DMS79 (cell line): ENCODE measurements around the gene CCDC60.
A peak's percentile ranks its signal among the peaks of the same experiment; 100 is the strongest.

ENCODE experiments used
- DNase-seq: peaks from one replicate; lab custom pipeline; 2025; lab: John Stamatoyannopoulos, UW

The CCDC60 gene

DNA sequence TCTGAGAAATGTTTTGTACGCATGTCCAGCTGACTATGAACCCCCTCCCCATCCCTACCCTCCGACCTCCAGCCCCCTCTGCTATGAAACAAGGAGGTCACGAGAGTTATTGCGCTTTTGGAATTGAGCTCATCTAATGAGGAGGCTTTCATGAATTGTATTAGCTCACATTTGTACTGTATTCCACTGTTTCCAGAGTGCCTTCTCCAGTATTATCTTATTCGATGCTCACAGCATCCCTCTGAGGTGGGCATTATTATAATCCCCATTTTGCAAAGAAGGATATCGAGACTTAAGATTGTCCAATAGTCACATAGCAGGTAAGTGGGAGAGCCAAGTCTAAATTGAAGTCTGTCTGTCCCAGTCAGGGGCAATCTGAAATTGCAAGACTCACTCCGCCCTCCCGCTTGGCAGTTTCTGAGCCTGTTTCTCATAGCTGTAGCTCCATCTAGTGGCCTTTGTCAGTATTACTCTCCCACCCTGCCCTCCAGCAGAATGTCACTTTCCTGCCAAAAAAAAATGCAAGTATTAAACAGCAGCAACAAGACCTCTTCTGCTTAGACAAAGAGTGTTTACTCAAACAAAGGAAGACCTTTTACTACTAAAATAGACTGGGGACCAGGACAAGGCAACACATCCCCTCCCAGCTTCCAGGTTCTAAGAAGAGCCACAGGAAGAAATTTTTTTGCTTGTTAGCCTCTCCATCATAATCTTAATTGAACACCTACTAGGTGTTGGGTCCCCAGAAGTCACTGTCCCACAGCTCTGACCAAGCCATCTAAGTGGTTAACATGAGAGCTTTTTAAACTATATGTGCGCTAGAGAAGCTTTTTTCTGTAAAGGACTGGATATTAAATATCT, 210.5 kb downstream of the CCDC60 start:
- peak; percentile 8 for DNase-seq

DNA sequence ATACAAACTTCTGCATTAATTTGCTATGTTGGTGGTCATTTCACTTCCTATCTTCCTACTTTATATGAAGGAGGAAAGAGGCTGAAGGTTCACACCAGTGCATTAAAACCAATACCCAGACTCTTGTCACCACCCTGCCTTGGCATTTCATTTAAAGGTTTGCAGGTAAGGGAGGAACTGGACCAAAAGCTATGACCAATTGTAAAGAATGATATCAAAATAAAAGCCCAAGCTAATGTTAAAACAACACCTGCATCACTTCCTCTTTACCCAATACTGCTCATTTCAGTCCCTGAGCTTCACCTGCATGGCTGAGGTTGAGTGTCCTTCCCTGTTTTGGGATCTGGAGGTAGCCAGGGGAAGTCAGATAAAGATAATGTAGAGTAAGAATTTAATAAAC, 211.8 kb downstream of the CCDC60 start:
- DNase-seq = no peak

- DNase-seq = no peak
These were observed 212.5 kb downstream of the CCDC60 start for GRCh38 chr12:119547001-119547400.

GRCh38 chr12:119556854-119557253, 222.3 kb downstream of the CCDC60 start:
- DNase-seq = no peak

DNA sequence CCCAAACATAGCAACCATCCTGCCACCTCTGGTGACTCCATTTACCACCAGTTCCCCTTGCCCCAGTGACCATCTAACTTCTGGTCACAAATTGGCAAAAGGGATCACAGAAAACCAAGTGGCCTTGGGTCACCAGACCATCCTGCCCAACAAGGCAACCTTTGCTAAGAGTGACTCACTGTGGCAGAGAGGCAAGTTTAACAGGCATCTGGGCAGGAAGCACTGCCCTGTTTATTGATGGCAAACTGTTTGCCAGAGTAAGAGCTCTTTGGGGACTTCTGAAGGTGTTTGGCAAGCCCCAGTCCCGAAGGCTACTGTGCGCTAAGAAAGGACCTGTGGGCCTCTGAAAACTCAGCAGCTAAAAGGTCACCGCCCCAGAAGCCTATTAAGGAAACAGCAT, 230.9 kb downstream of the CCDC60 start:
- DNase-seq = no peak

- no peak for DNase-seq
These were observed 236.2 kb downstream of the CCDC60 start for GRCh38 chr12:119570771-119571170.

- no peak for DNase-seq
These were observed 238.6 kb downstream of the CCDC60 start for GRCh38 chr12:119573086-119573485.

GRCh38 chr12:119574255-119574654, 239.7 kb downstream of the CCDC60 start:
- DNase-seq = no peak

DNA sequence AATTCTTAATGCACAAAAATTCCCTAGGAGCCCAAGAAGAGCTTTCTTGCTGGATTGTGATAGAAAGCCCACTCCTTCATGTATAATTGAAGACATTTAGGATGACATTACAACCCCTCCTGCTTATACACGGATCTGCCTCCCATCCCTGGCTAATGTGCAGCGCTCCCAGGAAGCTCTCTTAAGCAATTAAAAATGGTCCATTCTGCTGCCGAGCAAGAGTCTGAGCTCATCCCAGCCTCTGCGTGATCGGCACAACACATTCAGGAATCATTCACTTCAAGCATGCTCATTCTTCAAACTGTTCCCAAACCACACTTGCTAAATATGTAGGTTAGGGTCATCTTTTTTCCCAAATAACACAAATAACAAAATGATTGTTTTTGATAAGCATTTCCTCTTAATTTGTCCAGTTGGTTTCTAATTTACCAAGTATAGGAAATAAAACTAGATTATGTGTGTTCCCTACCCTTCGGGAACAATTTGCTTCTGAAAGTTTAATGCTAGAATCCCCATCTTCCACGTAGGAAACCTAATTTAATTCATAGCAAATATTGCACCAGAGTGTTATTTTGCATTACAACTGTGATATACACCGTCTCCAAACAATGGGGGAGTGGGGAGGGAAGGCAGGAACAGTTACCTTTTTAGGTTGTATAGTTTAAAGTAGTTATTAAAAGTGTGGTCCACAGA, 241.7 kb downstream of the CCDC60 start:
- no peak for DNase-seq

DNA sequence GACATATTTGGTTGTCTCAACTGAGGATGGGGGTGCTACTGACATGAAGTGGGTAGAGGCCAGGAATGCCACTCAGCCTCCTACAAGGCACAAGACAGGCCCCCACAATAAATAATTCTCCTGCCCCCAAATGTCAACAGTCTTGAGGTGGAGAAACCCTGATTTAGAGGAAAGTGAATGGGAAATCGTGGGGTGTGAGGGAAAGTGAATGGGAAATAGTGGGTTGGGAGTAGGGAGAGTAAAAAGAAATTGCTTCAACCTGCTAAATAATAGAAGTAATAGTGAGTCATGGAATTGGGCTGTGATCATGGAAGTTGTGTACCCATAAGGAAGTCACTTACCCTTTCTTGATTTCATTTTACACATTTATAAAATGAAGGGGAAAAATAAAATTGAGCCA, 242.4 kb downstream of the CCDC60 start:
- no peak for DNase-seq

GRCh38 chr12:119578112-119578511, 243.6 kb downstream of the CCDC60 start:
- no peak for DNase-seq

DNA sequence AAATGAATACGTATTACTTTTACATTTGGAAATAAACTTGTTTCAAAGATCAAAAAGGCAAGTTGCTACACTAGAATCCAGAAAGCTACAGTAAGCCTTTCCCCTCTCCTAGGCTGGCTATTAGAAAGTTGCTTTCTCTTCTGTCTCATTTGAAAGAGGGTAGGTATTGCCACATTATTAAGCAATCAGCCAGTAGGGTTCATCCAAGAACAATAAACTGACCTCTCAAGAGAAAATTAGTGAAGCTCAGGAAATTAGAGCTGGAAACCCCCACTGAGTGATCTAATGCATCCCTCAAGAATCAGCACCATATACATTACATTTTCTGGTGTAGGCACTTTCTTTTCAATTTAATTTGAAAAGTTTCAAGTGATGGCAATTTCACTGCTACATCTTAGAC, 254.6 kb downstream of the CCDC60 start:
- no peak for DNase-seq

DNA sequence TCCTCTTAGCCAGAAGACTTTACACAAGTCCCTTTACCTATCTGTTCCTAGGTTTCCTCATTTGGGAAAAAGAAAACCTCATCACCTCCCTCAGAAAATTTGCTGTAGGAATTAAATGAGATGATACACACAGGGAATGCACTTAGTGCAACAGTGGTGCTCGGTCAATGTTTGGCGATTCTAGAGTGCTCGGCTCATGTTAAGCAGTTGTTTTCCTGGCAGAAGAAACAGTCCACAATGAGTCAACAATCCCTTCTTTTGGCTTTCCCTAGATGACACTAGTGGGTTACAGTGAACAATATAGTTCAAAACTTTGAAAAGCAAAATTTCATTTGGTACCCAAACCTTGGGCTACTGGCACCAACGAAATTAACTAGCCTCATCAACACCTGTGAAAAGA, 255.1 kb downstream of the CCDC60 start:
- no peak for DNase-seq
